IPS-15b (cell line): ENCODE results near the gene ALDOB.
"Not testable (repeated sequence)": the region's sequence is repeated elsewhere in the genome, so short reads cannot be mapped to it uniquely, and the experiment has no call there.

ENCODE experiments used
- H3K27me3 ChIP-seq: one replicate; pipeline ENCODE4 v1.6.1; 2013; ENCODE audit warnings: low read length; ENCODE audit not compliant: control insufficient read depth, insufficient read depth
- H3K36me3 ChIP-seq: one replicate; pipeline ENCODE4 v1.6.1; 2013; ENCODE audit warnings: low read length; ENCODE audit not compliant: control insufficient read depth, insufficient read depth
- H3K4me1 ChIP-seq: one replicate; pipeline ENCODE4 v1.6.1; 2013; ENCODE audit warnings: mild to moderate bottlenecking, low read length; ENCODE audit not compliant: control insufficient read depth, insufficient read depth
- H3K4me3 ChIP-seq: one replicate; pipeline ENCODE4 v1.5.1; 2013; ENCODE audit warnings: low read depth, low read length
- H3K9ac ChIP-seq: one replicate; pipeline ENCODE4 v1.6.1; 2013; ENCODE audit warnings: low read depth, mild to moderate bottlenecking, low read length
- H3K9me3 ChIP-seq: one replicate; pipeline ENCODE4 v1.6.1; 2013; ENCODE audit warnings: mild to moderate bottlenecking, low read length; ENCODE audit not compliant: control insufficient read depth, insufficient read depth

ALDOB gene

DNA sequence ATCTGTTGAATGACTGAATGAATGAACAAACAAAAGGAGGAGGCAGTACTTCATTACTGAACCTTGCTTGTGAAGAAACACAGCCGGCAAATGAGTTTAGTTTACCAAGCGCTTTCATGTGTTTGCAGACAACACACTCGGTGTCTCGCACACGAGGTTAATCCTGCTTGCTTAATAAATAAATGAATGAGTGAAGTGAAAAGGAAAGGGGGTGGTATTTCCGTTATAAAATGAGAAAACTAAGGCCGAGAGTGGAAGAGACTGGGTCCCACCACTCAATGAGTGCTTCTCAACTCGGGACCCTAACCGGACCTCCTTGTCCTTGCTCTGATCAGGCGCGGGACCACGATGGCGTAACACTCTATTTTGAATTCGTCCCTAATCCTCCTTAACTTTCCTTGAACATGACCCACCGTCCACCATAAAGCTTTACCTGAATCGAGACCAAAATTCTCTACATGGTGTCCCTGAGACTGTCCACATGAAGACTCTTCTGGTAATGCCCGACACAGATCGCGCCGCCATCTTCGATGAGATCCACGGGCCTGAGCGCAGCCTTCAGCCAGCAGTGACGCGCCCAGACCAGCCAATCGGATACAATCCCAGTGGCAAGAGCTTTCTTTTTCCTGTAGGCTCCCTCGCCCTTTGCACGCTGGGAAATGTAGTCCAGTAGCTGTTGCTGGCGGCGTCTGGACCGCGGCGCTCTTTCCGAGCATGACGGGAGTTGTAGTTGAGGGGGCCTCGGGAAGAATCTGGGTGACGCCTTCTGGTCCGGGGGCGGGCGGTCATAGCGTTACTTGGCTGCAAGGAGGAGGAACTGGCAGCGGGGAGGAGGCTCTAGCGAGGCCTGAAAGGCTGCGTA, 37.3 kb downstream of the ALDOB start, which contains the start of the genes MRPL50 and ZNF189:
MRPL50 (minus strand) TSS at position 551 of the 862 bp plus-strand sequence; CDS start at position 525, 26 bp downstream.
ZNF189 (plus strand) TSS at position 784 of the 862 bp plus-strand sequence. CDS start 306 bp downstream, outside the sequence.
- peak within 1 kb of the TSS; percentile 93 for H3K9ac ChIP-seq
- peak within 1 kb of the TSS; percentile 99 for H3K4me3 ChIP-seq
- H3K36me3 ChIP-seq: peaks cover 9% of the 10 kb centered on the region
- H3K4me1 ChIP-seq: peaks cover 3% of the 10 kb centered on the region
- no peaks in the 10 kb centered on the region for H3K9me3 ChIP-seq
- no peaks in the 10 kb centered on the region for H3K27me3 ChIP-seq

DNA sequence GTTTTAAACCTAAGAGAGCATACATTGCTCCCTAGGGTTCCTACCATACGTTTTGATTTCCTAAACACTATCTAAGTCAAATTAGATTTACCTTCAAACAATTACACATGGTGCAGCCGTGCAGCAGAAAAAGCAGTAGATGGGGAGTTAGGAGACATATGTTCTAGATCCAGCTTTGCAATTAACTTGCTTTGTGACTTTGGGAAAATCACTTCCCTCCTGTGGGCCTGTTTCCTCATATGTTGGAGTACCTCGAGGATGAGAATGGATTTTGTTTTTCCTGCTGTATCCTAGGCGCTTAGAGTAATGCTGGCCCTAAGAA, 37.9 kb downstream of the ALDOB start:
- Histone ChIP-seq H3K9ac (peak overlapping the region; percentile 93), H3K9me3 (no peaks in the 10 kb centered on the region), H3K27me3 (no peaks in the 10 kb centered on the region), H3K36me3 (peaks cover 7% of the 10 kb centered on the region), H3K4me1 (peaks cover 3% of the 10 kb centered on the region), H3K4me3 (peak overlapping the region; percentile 99)

DNA sequence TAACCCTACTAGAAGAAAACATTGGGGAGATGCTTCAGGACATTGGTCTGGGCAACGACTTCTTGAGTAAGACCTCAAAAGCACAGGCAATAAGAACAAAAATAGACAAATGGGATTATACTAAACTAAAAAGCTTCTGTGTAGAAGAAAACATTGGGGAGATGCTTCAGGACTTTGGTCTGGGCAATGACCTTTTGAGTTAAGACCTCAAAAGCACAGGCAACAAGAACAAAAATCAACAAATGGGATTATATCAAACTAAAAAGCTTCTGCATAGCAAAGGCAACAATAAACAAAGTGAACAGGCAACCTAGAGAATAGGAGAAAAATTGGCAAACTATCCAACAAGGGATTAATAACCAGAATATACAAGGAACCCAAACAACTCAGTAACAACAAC, 40.9 kb downstream of the ALDOB start:
- Histone ChIP-seq H3K36me3 (no peaks in the 10 kb centered on the region), H3K4me3 (no peak overlapping the region), H3K4me1 (peaks cover 3% of the 10 kb centered on the region), H3K9me3 (no peaks in the 10 kb centered on the region), H3K9ac (no peak overlapping the region), H3K27me3 (no peaks in the 10 kb centered on the region)

DNA sequence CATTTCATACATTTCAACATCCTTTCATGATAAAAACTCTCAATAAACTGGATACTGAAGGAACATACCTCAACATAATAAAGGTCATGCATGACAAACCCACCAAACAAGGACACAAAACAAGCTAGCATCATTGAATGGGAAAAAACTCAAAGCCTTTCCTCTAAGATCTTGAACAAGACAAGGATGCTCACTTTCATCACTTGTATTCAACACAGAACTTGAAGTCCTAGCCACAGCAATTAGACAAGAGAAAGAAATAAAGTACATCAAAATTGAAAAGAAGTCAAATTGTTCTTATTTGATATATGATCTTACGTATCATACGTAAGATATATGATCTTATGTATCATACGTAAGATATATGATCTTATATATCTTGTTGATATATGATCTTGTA, 42.4 kb downstream of the ALDOB start:
- Histone ChIP-seq H3K4me3 (no peak overlapping the region), H3K36me3 (peaks cover 3% of the 10 kb centered on the region), H3K27me3 (no peaks in the 10 kb centered on the region), H3K9me3 (no peaks in the 10 kb centered on the region), H3K9ac (no peak overlapping the region), H3K4me1 (no peaks in the 10 kb centered on the region)

DNA sequence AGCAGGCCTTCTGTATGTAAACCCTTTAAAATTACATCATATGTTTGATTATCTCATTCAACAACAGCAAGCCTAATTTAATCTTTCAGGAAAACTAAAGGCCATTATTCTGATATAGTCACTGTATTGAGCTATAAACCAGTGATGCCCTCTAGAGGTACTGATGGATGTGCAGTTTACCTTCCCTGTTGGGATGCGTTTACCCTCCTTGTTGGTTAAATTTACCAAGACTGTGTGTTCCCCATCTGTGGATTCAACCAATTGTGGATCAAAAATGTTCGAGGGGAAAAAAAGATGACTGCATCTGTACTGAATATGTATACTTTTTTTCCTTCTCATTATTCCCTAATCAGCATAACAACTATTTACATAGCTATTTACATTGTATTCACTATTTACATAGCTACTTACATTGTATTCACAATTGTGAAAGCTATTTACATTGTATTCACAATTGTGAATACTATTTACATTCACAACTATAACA, 47.0 kb downstream of the ALDOB start:
- Histone ChIP-seq H3K36me3 (peaks cover 3% of the 10 kb centered on the region), H3K9me3 (no peaks in the 10 kb centered on the region), H3K4me3 (no peak overlapping the region), H3K9ac (no peak overlapping the region), H3K27me3 (no peaks in the 10 kb centered on the region), H3K4me1 (peaks cover 2% of the 10 kb centered on the region)

DNA sequence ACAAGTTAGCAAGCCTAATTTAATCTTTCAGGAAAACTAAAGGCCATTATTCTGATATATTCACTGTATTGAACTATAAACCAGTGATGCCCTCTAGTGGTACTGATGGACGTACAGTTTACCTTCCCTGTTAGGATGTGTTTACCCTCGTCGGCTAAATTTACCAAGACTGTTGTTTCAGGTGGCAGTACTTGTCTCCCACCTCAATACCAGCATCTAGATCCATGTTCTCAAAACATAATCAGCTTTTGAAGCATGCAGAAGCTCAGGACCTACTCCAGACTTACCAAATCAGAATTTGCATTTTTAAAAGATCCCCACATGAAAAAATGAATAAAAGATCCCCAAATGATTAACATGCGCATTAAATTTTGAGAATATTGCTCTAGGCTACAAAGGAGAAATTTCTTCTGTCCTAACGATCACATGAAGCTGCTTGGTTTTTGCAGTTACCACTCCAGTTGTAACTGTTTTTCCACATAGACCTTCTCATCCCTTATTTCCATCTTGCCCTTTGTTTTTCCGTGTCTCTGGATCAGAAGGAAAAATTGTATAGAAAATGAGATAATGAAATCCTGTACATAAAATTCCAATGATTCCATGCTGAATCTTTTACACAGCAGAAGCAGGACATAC, 47.6 kb downstream of the ALDOB start:
- H3K9me3 ChIP-seq: no peaks in the 10 kb centered on the region
- H3K27me3 ChIP-seq: no peaks in the 10 kb centered on the region
- no peak overlapping the region for H3K4me3 ChIP-seq
- peaks cover 5% of the 10 kb centered on the region for H3K4me1 ChIP-seq
- no peak overlapping the region for H3K9ac ChIP-seq
- H3K36me3 ChIP-seq: peaks cover 3% of the 10 kb centered on the region

DNA sequence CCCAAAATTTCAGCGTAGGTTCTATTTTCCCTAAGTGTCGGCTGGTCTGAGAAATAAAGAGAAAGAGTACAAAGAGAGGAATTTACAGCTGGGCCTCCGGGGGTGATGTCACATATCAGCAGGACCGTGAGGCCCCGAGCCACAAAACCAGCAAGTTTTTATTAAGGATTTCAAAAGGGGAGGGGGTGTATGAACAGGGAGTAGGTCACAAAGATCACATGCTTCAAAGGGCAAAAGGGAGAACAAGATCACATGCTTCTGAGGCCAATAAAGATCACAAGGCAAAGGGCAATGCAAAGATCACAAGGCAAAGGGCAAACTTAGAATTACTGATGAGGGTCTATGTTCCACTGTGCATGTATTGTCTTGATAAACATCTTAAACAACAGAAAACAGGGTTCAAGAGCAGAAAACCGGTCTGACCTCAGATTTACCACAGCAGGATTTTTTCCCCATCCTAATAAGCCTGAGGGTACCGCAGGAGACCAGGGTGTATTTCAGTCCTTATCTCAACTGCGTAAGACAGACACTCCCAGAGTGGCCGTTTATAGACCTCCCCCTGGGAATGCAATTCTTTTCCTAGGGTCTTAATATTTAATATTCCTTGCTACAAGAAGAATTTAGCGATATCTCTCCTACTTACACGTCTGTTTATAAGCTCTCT, 50.6 kb downstream of the ALDOB start, which contains the start of gene BAAT:
BAAT (minus strand) TSS at position 134 of the 664 bp plus-strand sequence. CDS start 13,602 bp downstream, outside the sequence.
- not testable (repeated sequence) for H3K9me3 ChIP-seq, H3K4me1 ChIP-seq, H3K27me3 ChIP-seq, H3K9ac ChIP-seq, H3K36me3 ChIP-seq, H3K4me3 ChIP-seq

DNA sequence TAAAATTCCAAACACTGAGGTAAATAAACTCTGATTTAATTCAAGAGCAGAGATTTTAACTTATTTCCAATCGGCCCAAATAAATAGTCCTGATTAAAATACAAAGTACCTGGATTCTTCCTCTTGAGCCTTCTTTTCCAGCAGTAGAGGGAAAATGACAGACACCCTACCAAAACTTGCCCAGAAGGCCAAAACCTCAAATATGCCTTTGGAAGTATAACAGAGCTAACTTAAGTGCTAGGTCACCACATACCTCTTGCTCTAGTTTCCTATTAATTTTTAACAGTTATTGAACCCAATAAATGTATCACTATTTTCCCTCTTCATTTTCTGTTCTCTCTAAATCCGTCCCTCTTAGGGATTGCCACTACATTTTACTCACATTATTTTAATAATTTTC, 52.2 kb downstream of the ALDOB start:
- H3K4me3 ChIP-seq: no peak overlapping the region
- no peak overlapping the region for H3K9ac ChIP-seq
- H3K9me3 ChIP-seq: no peaks in the 10 kb centered on the region
- peaks cover 5% of the 10 kb centered on the region for H3K4me1 ChIP-seq
- H3K27me3 ChIP-seq: no peaks in the 10 kb centered on the region
- H3K36me3 ChIP-seq: no peaks in the 10 kb centered on the region

DNA sequence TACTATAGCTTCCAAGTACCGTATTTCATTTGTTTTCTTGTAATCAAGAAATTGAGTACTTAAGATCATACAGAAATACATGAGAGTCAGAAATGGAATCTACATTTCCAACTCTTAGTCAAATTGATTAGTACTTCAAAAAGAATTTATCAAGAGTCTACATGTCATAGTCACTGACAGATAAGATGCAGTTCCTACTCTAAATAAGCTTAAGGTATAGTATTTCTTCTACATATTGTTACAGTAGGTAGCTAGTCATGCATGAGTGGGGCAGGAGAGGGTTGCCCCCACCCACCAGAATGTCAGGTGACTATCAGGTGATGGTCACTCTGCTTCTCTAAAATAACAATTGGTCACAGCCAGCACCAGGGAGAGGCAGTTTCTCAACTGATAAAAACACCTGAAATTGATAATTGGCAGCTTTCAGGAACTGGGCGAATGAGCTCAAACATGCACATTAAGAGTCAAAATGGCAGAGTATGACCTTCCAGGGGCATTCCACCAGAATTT, 53.7 kb downstream of the ALDOB start:
- H3K9ac ChIP-seq: no peak overlapping the region

DNA sequence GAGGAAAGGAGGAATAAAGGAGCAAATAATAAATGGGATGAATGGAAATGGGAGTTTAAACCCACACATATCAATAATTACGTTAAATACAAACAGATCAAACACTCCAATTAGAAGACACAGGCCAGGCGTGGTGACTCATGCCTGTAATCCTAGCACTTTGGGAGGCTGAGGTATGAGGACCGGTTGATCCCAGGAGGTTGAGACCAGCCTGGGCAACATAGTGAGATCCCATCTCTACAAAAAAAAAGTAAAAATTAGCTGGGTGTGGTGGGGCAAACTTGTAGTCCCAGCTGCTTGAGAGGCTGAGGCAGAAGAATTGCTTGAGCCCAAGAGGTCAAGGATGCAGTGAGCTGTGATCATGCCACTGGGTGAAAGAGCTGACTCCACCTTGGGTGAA, 54.5 kb downstream of the ALDOB start:
- Histone ChIP-seq H3K4me3 (no peak overlapping the region), H3K9ac (no peak overlapping the region), H3K36me3 (no peaks in the 10 kb centered on the region), H3K27me3 (no peaks in the 10 kb centered on the region), H3K4me1 (peaks cover 5% of the 10 kb centered on the region), H3K9me3 (no peaks in the 10 kb centered on the region)

More for the DNA sequence above, 53.7 kb downstream of the ALDOB start:
- no peaks in the 10 kb centered on the region for H3K27me3 ChIP-seq
- H3K4me1 ChIP-seq: peaks cover 5% of the 10 kb centered on the region
- no peaks in the 10 kb centered on the region for H3K36me3 ChIP-seq
- H3K4me3 ChIP-seq: no peak overlapping the region
- no peaks in the 10 kb centered on the region for H3K9me3 ChIP-seq

DNA sequence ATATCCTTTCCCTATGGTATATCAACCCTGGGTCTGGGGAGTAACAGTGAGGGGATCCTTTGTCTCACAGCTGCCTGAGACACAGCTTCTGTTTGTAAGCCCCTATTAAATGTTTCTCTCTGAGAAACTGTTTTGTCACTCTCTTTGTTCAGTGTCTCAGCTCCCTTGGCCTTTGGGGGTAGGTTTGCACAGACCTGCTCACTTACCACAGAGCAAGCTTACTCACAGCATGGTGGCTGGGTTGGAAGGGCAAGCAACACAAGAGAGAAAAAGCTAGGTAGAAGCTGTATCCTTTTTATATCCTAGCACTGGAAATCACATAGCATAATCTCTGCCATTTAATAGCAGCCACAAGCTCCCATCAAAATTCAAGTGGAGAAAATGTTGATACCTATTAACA, 55.3 kb downstream of the ALDOB start:
- Histone ChIP-seq H3K9ac (no peak overlapping the region), H3K27me3 (no peaks in the 10 kb centered on the region), H3K36me3 (no peaks in the 10 kb centered on the region), H3K4me3 (no peak overlapping the region), H3K9me3 (no peaks in the 10 kb centered on the region), H3K4me1 (peaks cover 5% of the 10 kb centered on the region)
